Body of pancreas (tissue), 4 donors: ENCODE data around the gene ACACA.

ENCODE experiments used
- CTCF ChIP-seq, 7 experiments: fragments of 450-650 bp in 4 of 7; fragments of 200-600 bp in 3 of 7; sonication (generic) in 3 of 7; IDR thresholded peaks; one replicate each; pipeline ENCODE4 v1.5.1; 2016 to 2019; ENCODE audit warnings: antibody characterized with exemption in 7 of 7
- POLR2A ChIP-seq, 3 donors: fragments of 450-650 bp; IDR thresholded peaks; one replicate each; pipeline ENCODE4 v1.6.1; 2016; ENCODE audit warnings: antibody characterized with exemption in 3 of 3, mild to moderate bottlenecking in 2 of 3

DNA sequence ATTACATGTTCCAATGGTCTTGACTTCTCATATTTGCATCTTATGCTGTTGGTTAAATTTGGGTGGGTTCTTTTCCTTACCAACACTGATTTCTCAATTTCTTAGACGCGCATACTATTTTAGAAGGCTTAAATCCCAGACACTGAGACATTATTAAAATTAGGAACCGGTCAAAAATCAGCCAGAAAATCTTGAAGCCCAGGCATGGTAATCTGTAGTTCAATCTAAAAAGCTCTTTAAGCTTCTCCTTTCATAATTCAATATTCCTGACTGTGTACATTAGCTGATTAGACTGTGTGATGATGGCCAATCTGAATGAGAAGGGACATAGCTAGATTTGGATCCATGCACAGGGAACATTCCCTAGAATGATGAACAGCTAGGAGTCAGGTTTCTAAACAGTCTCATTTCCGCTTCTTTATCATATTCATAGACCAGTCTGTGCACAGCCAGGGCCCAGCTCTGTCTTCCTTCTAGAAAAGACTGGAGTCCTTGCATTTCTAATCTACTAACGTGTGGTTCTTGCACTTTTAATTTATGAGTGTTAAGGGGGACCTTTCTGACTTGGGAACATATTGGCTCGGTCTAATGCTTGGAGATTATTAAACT is 268.6 kb downstream of the ACACA start:
- no peak for TF ChIP-seq CTCF (IDR thresholded peaks at IDR 0.05)
- TF ChIP-seq POLR2A (IDR thresholded peaks at IDR 0.05) = no peak
